ENCODE measurements around the gene SMG6. TPM values are rescaled to one million over a fixed set of nuclear protein-coding genes. Genes with fewer than 3 reads are reported as not detected.

Gene SMG6
- total and polyA plus RNA-seq, 2 experiments from 2014 or later = 16.8 to 63.1 TPM

GRCh38 chr17:2150806-2151205 lies 152.8 kb downstream of the SMG6 start:
- WGBS, 2 experiments (ENCODE audit: low coverage in 1 of 2, low lambda C conversion rate in 2 of 2, missing lambda C conversion rate in 2 of 2) = 52% methylated on average over 6 of the region's 6 CpGs
- Histone ChIP-seq H2AFZ (no peak overlapping the region), H3F3A (ENCODE audit: insufficient read depth) (peaks cover 7% of the 10 kb centered on the region; the same call in 1 of the 2 replicates), H3K36me3 (ENCODE audit: low read depth) (0 out of 2 replicates have a peak, but pooled peaks cover 4% of the 10 kb centered on the region), H3K27ac (no peak overlapping the region), H3K4me1 (ENCODE audit: insufficient read depth) (no peaks in the 10 kb centered on the region), H3K79me2 (ENCODE audit: insufficient read depth) (peaks cover 35% of the 10 kb centered on the region; the same call in 1 of the 2 replicates), H3K9me2 (ENCODE audit: insufficient read depth) (no peaks in the 10 kb centered on the region), H3K27me3 (replicated peaks; ENCODE audit: insufficient read depth) (no peaks in the 10 kb centered on the region), H3K9ac (no peak overlapping the region), H4K20me1 (ENCODE audit: insufficient read depth) (no peaks in the 10 kb centered on the region), H3K4me2 (ENCODE audit: unreplicated experiment) (no peak overlapping the region), H3K4me3 (no peak overlapping the region), H3K9me3 (ENCODE audit: low read depth) (no peaks in the 10 kb centered on the region)
- no peak for TF ChIP-seq EZH2phosphoT487 (IDR thresholded peaks at IDR 0.05; ENCODE audit: insufficient read depth, low read depth)
- TF ChIP-seq EZH2 (IDR thresholded peaks at IDR 0.05; ENCODE audit: insufficient read depth, poor library complexity, severe bottlenecking) = no peak
- in situ Hi-C loops (cut with MboI) = no loop called here
- DNase-seq = no peak

GRCh38 chr17:2149934-2150333 lies 153.7 kb downstream of the SMG6 start:
- Histone ChIP-seq H3K4me1 (ENCODE audit: insufficient read depth) (no peaks in the 10 kb centered on the region), H3K4me3 (no peak overlapping the region), H3K27me3 (replicated peaks; ENCODE audit: insufficient read depth) (no peaks in the 10 kb centered on the region), H3K9ac (no peak overlapping the region), H3K79me2 (ENCODE audit: insufficient read depth) (peaks cover 35% of the 10 kb centered on the region; the same call in 1 of the 2 replicates), H3F3A (ENCODE audit: insufficient read depth) (no peaks in the 10 kb centered on the region), H3K9me2 (ENCODE audit: insufficient read depth) (no peaks in the 10 kb centered on the region), H3K4me2 (ENCODE audit: unreplicated experiment) (no peak overlapping the region), H3K9me3 (ENCODE audit: low read depth) (no peaks in the 10 kb centered on the region), H4K20me1 (ENCODE audit: insufficient read depth) (no peaks in the 10 kb centered on the region), H3K27ac (no peak overlapping the region), H3K36me3 (ENCODE audit: low read depth) (0 out of 2 replicates have a peak, but pooled peaks cover 8% of the 10 kb centered on the region), H2AFZ (no peak overlapping the region)
- TF ChIP-seq EZH2phosphoT487 (IDR thresholded peaks at IDR 0.05; ENCODE audit: insufficient read depth, low read depth) (no peak), EZH2 (IDR thresholded peaks at IDR 0.05; ENCODE audit: insufficient read depth, poor library complexity, severe bottlenecking) (no peak)
- DNase-seq = no peak
- in situ Hi-C loops (cut with MboI) = no loop called here
- WGBS, 2 experiments (ENCODE audit: low coverage in 1 of 2, low lambda C conversion rate in 2 of 2, missing lambda C conversion rate in 2 of 2) = 87 to 88% methylated on average over 10 of the region's 10 CpGs

DNA sequence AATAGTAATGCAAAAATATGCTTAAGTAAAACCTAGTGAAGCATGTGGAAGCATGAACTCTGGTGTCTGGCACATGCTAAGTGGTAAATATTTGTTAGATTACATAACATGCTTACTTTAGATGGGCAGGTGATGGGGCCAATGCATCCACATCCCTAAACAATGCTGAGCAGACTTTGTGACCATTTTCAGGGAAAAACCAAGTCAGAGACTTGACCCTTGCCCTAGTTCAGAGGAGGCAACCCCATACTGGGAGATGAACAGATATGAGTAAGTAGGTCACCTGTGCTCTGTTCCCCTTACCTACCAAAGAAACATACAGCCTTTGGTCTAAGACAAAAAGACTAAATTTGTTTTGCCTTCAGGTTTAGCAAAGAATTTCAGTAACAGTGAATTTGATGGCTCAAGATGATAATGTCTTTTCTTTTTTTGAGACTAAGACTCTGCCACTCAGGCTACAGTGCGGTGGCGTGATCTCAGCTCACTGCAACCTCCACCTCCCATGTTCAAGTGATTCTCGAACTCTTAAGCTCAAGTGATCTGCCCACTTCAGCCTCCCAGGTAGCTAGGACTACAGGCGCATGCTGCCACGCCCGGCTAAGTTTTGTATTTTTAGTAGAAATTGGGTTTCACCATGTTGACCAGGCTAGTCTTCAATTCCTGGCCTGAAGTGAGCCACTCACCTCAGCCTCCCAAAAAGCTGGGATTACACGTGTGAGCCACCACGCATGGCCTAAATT lies 157.3 kb downstream of the SMG6 start:
- no peak for TF ChIP-seq EZH2 (IDR thresholded peaks at IDR 0.05; ENCODE audit: insufficient read depth, poor library complexity, severe bottlenecking)
- TF ChIP-seq EZH2phosphoT487 (IDR thresholded peaks at IDR 0.05; ENCODE audit: insufficient read depth, low read depth) = no peak
- in situ Hi-C loops (cut with MboI) = no loop called here
- Histone ChIP-seq H3K9ac (no peak overlapping the region), H3K27me3 (replicated peaks; ENCODE audit: insufficient read depth) (no peaks in the 10 kb centered on the region), H4K20me1 (ENCODE audit: insufficient read depth) (no peaks in the 10 kb centered on the region), H3K36me3 (ENCODE audit: low read depth) (0 out of 2 replicates have a peak, but pooled peaks cover 4% of the 10 kb centered on the region), H3K4me1 (ENCODE audit: insufficient read depth) (no peaks in the 10 kb centered on the region), H3K4me2 (ENCODE audit: unreplicated experiment) (no peak overlapping the region), H3K9me2 (ENCODE audit: insufficient read depth) (no peaks in the 10 kb centered on the region), H3K79me2 (ENCODE audit: insufficient read depth) (peaks cover 28% of the 10 kb centered on the region; the same call in 1 of the 2 replicates), H3K27ac (no peak overlapping the region), H3K9me3 (ENCODE audit: low read depth) (no peaks in the 10 kb centered on the region), H3F3A (ENCODE audit: insufficient read depth) (no peaks in the 10 kb centered on the region), H2AFZ (no peak overlapping the region), H3K4me3 (no peak overlapping the region)
- no peak for DNase-seq
- WGBS, 2 experiments (ENCODE audit: low coverage in 1 of 2, low lambda C conversion rate in 2 of 2, missing lambda C conversion rate in 2 of 2) = 94% methylated on average over 8 of the region's 8 CpGs

DNA sequence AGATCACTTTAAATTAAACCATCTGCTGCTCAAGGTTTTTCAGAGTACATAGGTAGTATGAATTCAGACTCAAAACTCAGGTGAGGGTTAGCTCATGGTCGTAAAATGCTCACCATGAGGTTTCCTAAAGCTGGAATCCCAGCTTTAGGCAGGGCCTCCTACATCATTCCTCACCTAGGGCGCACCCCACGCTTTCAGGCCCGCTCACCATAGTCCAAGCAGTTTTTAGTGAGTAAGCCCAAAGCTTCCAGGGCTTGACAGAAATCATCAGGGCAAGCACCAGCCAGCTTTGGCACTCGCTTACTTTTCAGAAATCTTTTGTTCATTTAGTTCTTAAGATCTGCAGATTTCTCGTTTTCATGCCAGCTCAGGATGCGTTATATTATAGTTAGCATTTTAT lies 158.9 kb downstream of the SMG6 start:
- Histone ChIP-seq H3K36me3 (ENCODE audit: low read depth) (0 out of 2 replicates have a peak, but pooled peaks cover 4% of the 10 kb centered on the region), H3K79me2 (ENCODE audit: insufficient read depth) (peaks cover 28% of the 10 kb centered on the region; the same call in 1 of the 2 replicates), H3K4me1 (ENCODE audit: insufficient read depth) (no peaks in the 10 kb centered on the region), H2AFZ (no peak overlapping the region), H3K27ac (no peak overlapping the region), H3K9me3 (ENCODE audit: low read depth) (no peaks in the 10 kb centered on the region), H3K27me3 (replicated peaks; ENCODE audit: insufficient read depth) (no peaks in the 10 kb centered on the region), H3K4me2 (ENCODE audit: unreplicated experiment) (no peak overlapping the region), H4K20me1 (ENCODE audit: insufficient read depth) (no peaks in the 10 kb centered on the region), H3K4me3 (no peak overlapping the region), H3K9me2 (ENCODE audit: insufficient read depth) (no peaks in the 10 kb centered on the region), H3K9ac (no peak overlapping the region), H3F3A (ENCODE audit: insufficient read depth) (no peaks in the 10 kb centered on the region)
- no peak for TF ChIP-seq EZH2 (IDR thresholded peaks at IDR 0.05; ENCODE audit: insufficient read depth, poor library complexity, severe bottlenecking)
- in situ Hi-C loops (cut with MboI) = no loop called here
- no peak for DNase-seq
- 72% methylated on average over 7 of the region's 7 CpGs for WGBS, 2 experiments (ENCODE audit: low coverage in 1 of 2, low lambda C conversion rate in 2 of 2, missing lambda C conversion rate in 2 of 2)
